Nephron progenitor cell (in vitro differentiated cells): ENCODE data around the gene CCDC171.

ENCODE experiments used
- DNase-seq: peaks from one replicate; pipeline ENCODE4 v3.0.0; 2021
- H3K27ac Mint-ChIP-seq: 2 replicates; pipeline ENCODE4 v1.8.0; 2021; ENCODE audit warnings: mild to moderate bottlenecking, moderate library complexity, mixed read lengths
- H3K27me3 Mint-ChIP-seq: 2 replicates; pipeline ENCODE4 v1.8.0; 2021; ENCODE audit warnings: mild to moderate bottlenecking, low read depth, mixed read lengths; ENCODE audit not compliant: poor library complexity
- H3K36me3 Mint-ChIP-seq: 2 replicates; pipeline ENCODE4 v1.8.0; 2021; ENCODE audit warnings: low read depth, mixed read lengths
- H3K4me1 Mint-ChIP-seq: 2 replicates; pipeline ENCODE4 v1.8.0; 2021; ENCODE audit warnings: mixed read lengths
- H3K4me3 Mint-ChIP-seq: 2 replicates; pipeline ENCODE4 v1.8.0; 2021; ENCODE audit warnings: mild to moderate bottlenecking, moderate library complexity, mixed read lengths
- H3K9me3 Mint-ChIP-seq: 2 replicates; pipeline ENCODE4 v1.8.0; 2021; ENCODE audit warnings: mild to moderate bottlenecking, moderate library complexity, mixed read lengths
- CTCF ChIP-seq: fragments of 200-600 bp; sonication (generic); IDR thresholded peaks from 2 replicates; pipeline ENCODE4 v1.5.0; 2021; ENCODE audit warnings: antibody characterized with exemption

CCDC171 gene

GRCh38 chr9:15882328-15882727, 329.5 kb downstream of the CCDC171 start:
- no peak for DNase-seq
- TF ChIP-seq CTCF = no peak
- H3K4me1 Mint-ChIP-seq = no peaks in the 10 kb centered on the region
- H3K9me3 Mint-ChIP-seq = no peaks in the 10 kb centered on the region
- no peaks in the 10 kb centered on the region for H3K27me3 Mint-ChIP-seq
- H3K4me3 Mint-ChIP-seq = no peak overlapping the region
- H3K36me3 Mint-ChIP-seq = peaks cover 4% of the 10 kb centered on the region
- H3K27ac Mint-ChIP-seq = no peak overlapping the region

- no peak overlapping the region for H3K4me3 Mint-ChIP-seq
- H3K4me1 Mint-ChIP-seq = no peaks in the 10 kb centered on the region
- H3K27me3 Mint-ChIP-seq = no peaks in the 10 kb centered on the region
- peaks cover 4% of the 10 kb centered on the region for H3K36me3 Mint-ChIP-seq
- no peak for DNase-seq
- no peaks in the 10 kb centered on the region for H3K9me3 Mint-ChIP-seq
- H3K27ac Mint-ChIP-seq = no peak overlapping the region
- TF ChIP-seq CTCF = no peak
Measured at GRCh38 chr9:15882883-15883282, 330.0 kb downstream of the CCDC171 start.

GRCh38 chr9:15885464-15885863, 332.6 kb downstream of the CCDC171 start:
- TF ChIP-seq CTCF = no peak
- H3K9me3 Mint-ChIP-seq = no peaks in the 10 kb centered on the region
- H3K4me1 Mint-ChIP-seq = no peaks in the 10 kb centered on the region
- H3K4me3 Mint-ChIP-seq = no peak overlapping the region
- no peaks in the 10 kb centered on the region for H3K36me3 Mint-ChIP-seq
- H3K27me3 Mint-ChIP-seq = no peaks in the 10 kb centered on the region
- no peak for DNase-seq
- H3K27ac Mint-ChIP-seq = no peak overlapping the region

- no peak for DNase-seq
- no peaks in the 10 kb centered on the region for H3K4me1 Mint-ChIP-seq
- peaks cover 20% of the 10 kb centered on the region for H3K36me3 Mint-ChIP-seq
- no peak overlapping the region for H3K27ac Mint-ChIP-seq
- peaks cover 29% of the 10 kb centered on the region for H3K9me3 Mint-ChIP-seq
- no peaks in the 10 kb centered on the region for H3K27me3 Mint-ChIP-seq
- no peak overlapping the region for H3K4me3 Mint-ChIP-seq
- TF ChIP-seq CTCF = no peak
Measured at GRCh38 chr9:15889555-15889954, 336.7 kb downstream of the CCDC171 start.

GRCh38 chr9:15901572-15901971, 348.7 kb downstream of the CCDC171 start:
- H3K36me3 Mint-ChIP-seq = peaks cover 23% of the 10 kb centered on the region
- H3K4me1 Mint-ChIP-seq = no peaks in the 10 kb centered on the region
- H3K4me3 Mint-ChIP-seq = no peak overlapping the region
- H3K27me3 Mint-ChIP-seq = peaks cover 5% of the 10 kb centered on the region
- no peak for DNase-seq
- H3K27ac Mint-ChIP-seq = no peak overlapping the region
- H3K9me3 Mint-ChIP-seq = peaks cover 68% of the 10 kb centered on the region
- no peak for TF ChIP-seq CTCF

GRCh38 chr9:15909297-15909696, 356.5 kb downstream of the CCDC171 start:
- Mint-ChIP-seq H3K9me3 (peaks cover 58% of the 10 kb centered on the region), H3K27ac (no peak overlapping the region), H3K4me3 (no peak overlapping the region), H3K36me3 (no peaks in the 10 kb centered on the region), H3K4me1 (no peaks in the 10 kb centered on the region), H3K27me3 (peaks cover 2% of the 10 kb centered on the region)
- TF ChIP-seq CTCF = no peak
- no peak for DNase-seq
